RWPE2 (cell line): ENCODE data around the gene NFIX.

Experiments used
- ATAC-seq: fragments of 200-7000 bp; cut with Tn5 transposase; 3 replicates; pipeline ENCODE4 v1.9.1; 2021; ENCODE audit warnings: low read depth
- DNase-seq: peaks from one replicate; pipeline ENCODE4 v3.0.0-alpha.2; 2020; ENCODE audit warnings: low spot score
- H3K27ac ChIP-seq: fragments of 450-650 bp; 2 replicates; pipeline ENCODE4 v1.5.1; 2017; ENCODE audit warnings: mild to moderate bottlenecking; ENCODE audit not compliant: poor library complexity, severe bottlenecking
- H3K27me3 ChIP-seq: fragments of 250-450 bp; sonication (Bioruptor Pico); 2 replicates; pipeline ENCODE4 v1.5.1; 2021; ENCODE audit warnings: mild to moderate bottlenecking, moderate library complexity; ENCODE audit not compliant: insufficient read depth, poor library complexity, severe bottlenecking
- H3K36me3 ChIP-seq: fragments of 250-450 bp; sonication (Bioruptor Pico); 2 replicates; pipeline ENCODE4 v1.5.1; 2020; ENCODE audit warnings: low read depth, mild to moderate bottlenecking, moderate library complexity
- H3K4me1 ChIP-seq: fragments of 250-450 bp; sonication (Bioruptor Pico); 2 replicates; pipeline ENCODE4 v1.5.1; 2021; ENCODE audit warnings: mild to moderate bottlenecking, moderate library complexity; ENCODE audit not compliant: insufficient read depth, poor library complexity, severe bottlenecking
- H3K4me3 ChIP-seq: fragments of 250-450 bp; sonication (Bioruptor Pico); 2 replicates; pipeline ENCODE4 v1.5.1; 2021; ENCODE audit warnings: mild to moderate bottlenecking, moderate library complexity; ENCODE audit not compliant: severe bottlenecking
- H3K9me3 ChIP-seq: fragments of 250-450 bp; sonication (Bioruptor Pico); 2 replicates; pipeline ENCODE4 v1.5.1; 2021; ENCODE audit warnings: mild to moderate bottlenecking, moderate library complexity; ENCODE audit not compliant: severe bottlenecking
- CTCF ChIP-seq: fragments of 450-650 bp; IDR thresholded peaks from one replicate; pipeline ENCODE4 v1.5.1; 2017; ENCODE audit warnings: mild to moderate bottlenecking, moderate library complexity; ENCODE audit not compliant: poor library complexity, severe bottlenecking

NFIX gene

DNA sequence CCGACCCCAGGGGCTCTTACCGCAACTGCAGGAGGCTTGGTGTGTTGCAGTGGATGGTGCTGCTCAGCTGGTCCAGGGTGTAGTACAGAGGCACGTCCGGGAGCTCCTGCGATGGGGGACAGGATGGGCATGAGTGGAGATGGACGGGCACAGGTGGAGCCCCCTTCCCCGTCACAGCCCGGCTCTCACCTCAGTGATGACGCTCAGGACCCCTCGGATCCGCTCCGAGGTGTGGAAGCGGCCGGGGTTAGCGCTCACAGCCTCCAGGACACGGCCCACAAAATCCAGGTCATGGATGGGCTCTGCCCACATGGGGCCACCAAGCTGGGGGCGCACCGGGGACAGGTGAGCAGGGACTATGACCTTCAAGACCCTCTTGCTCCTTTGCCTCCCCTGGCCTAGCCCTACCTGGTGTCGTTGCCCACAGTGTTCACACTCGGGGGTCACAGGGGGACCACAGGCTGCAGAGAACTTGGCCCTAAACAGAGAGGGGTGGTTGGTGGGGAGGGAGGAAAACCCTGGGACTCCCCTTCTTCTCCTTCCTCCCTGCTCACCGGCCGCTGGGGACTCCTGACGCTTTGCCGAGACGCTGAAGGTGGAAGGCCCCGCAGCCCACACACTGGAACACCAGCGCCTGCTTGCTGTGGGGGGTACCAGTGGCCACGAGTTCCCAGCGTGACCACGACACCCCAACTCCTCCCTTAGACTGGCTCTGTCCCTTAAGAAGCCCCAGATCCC, 114.3 kb downstream of the NFIX start:
- no peaks in the 10 kb centered on the region for H3K4me1 ChIP-seq
- ATAC-seq = no peak
- H3K27ac ChIP-seq = no peak overlapping the region
- no peaks in the 10 kb centered on the region for H3K27me3 ChIP-seq
- DNase-seq = no peak
- no peak for TF ChIP-seq CTCF
- H3K9me3 ChIP-seq = no peaks in the 10 kb centered on the region
- H3K4me3 ChIP-seq = no peak overlapping the region
- H3K36me3 ChIP-seq = peaks cover 36% of the 10 kb centered on the region

DNA sequence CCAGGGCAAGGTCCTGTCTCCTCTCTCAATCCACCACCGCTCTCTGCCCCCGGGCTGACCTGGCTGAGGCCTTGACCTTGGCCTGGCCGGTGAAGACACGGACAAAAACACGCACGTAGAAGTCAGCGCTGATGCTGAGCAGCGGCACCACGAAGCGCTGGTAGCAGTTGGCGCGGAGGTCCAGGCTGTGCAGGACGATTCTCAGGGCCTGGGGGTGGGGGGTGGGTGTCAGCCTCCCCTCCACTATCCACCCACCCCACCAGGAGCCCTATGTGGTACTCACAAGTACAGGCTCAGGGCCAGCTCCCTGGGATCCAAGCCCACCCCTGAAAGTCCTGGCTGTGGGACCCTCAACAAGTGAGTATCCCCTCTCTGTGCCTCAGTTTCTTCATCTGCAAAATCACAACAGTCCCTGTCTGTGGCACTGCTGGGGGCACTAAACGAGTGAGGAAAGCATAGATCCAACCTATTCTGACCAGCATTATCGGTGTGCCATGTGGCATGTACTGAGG, 114.9 kb downstream of the NFIX start:
- H3K4me3 ChIP-seq = no peak overlapping the region
- H3K27me3 ChIP-seq = no peaks in the 10 kb centered on the region
- H3K27ac ChIP-seq = no peak overlapping the region
- H3K9me3 ChIP-seq = no peaks in the 10 kb centered on the region
- H3K4me1 ChIP-seq = no peaks in the 10 kb centered on the region
- TF ChIP-seq CTCF = no peak
- no peak for DNase-seq
- ATAC-seq = no peak
- H3K36me3 ChIP-seq = peaks cover 42% of the 10 kb centered on the region

GRCh38 chr19:13112555-13112954, 117.3 kb downstream of the NFIX start:
- Histone ChIP-seq H3K36me3 (peaks cover 38% of the 10 kb centered on the region), H3K27ac (no peak overlapping the region), H3K27me3 (no peaks in the 10 kb centered on the region), H3K9me3 (no peaks in the 10 kb centered on the region), H3K4me3 (no peak overlapping the region), H3K4me1 (peaks cover 2% of the 10 kb centered on the region)
- TF ChIP-seq CTCF = no peak
- DNase-seq = no peak
- ATAC-seq = no peak

GRCh38 chr19:13115936-13116281, 120.6 kb downstream of the NFIX start:
- Histone ChIP-seq H3K4me3 (peak overlapping the region; percentile 87), H3K36me3 (peaks cover 36% of the 10 kb centered on the region), H3K27ac (peak overlapping the region; percentile 88), H3K27me3 (no peaks in the 10 kb centered on the region), H3K9me3 (no peaks in the 10 kb centered on the region), H3K4me1 (peaks cover 8% of the 10 kb centered on the region)
- DNase-seq = no peak
- no peak for TF ChIP-seq CTCF
- ATAC-seq = no peak
